Stimulated activated CD8-positive, alpha-beta memory T cell treated with anti-CD3 and anti-CD28 coated beads, Interleukin-7, amount 100 ng/mL, for 4 hours (primary cell): ENCODE measurements around the gene MFSD6.
A peak's percentile ranks its signal among the peaks of the same experiment; 100 is the strongest.

Experiments
- DNase-seq, 2 donors: peaks; one replicate each; pipeline ENCODE4 v3.0.0-alpha.2; 2020; ENCODE audit warnings: low read depth in 2 of 2

MFSD6 gene

GRCh38 chr2:190530248-190530900 is 122.2 kb downstream of the MFSD6 start:
- DNase-seq, result no peak

GRCh38 chr2:190532581-190532980 is 124.4 kb downstream of the MFSD6 start:
- DNase-seq, result no peak

- DNase-seq, result no peak
Observed at GRCh38 chr2:190533175-190533967, 125.2 kb downstream of the MFSD6 start.

- DNase-seq, result peak in 1 of 2 donors; percentile 40
Observed at GRCh38 chr2:190533968-190534309, 125.8 kb downstream of the MFSD6 start.

GRCh38 chr2:190534310-190535120 is 126.4 kb downstream of the MFSD6 start, which contains the start of gene NEMP2:
Gene NEMP2 (minus strand): TSS chr2:190534722. CDS start chr2:190534655, 67 bp downstream.
- peak; percentile 50 to 83 for DNase-seq

- no peak for DNase-seq
Observed at GRCh38 chr2:190535121-190535439, 126.9 kb downstream of the MFSD6 start.

- DNase-seq, result no peak
Observed at GRCh38 chr2:190535586-190535985, 127.4 kb downstream of the MFSD6 start.

- DNase-seq, result no peak
Observed at GRCh38 chr2:190537765-190538164, 129.6 kb downstream of the MFSD6 start.

GRCh38 chr2:190538201-190538600 is 130.0 kb downstream of the MFSD6 start:
- no peak for DNase-seq

- DNase-seq, result no peak
Observed at GRCh38 chr2:190540048-190540447, 131.9 kb downstream of the MFSD6 start.

- no peak for DNase-seq
Observed at GRCh38 chr2:190545093-190545492, 136.9 kb downstream of the MFSD6 start.

- DNase-seq, result no peak
Observed at GRCh38 chr2:190545555-190546385, 137.6 kb downstream of the MFSD6 start.

GRCh38 chr2:190546734-190547133 is 138.6 kb downstream of the MFSD6 start:
- no peak for DNase-seq

- no peak for DNase-seq
Observed at GRCh38 chr2:190547886-190548285, 139.7 kb downstream of the MFSD6 start.

GRCh38 chr2:190550137-190550536 is 142.0 kb downstream of the MFSD6 start:
- no peak for DNase-seq
